HG03520 (cell line): ENCODE measurements around the gene DNAH3.
"Not testable (repeated sequence)": the region's sequence is repeated elsewhere in the genome, so short reads cannot be mapped to it uniquely, and the experiment has no call there.

Experiments
- ATAC-seq: cut with Tn5 transposase; IDR thresholded peaks from one replicate; pipeline ENCODE4 v1.9.1; 2021; ENCODE audit warnings: mild to moderate bottlenecking, moderate library complexity; ENCODE audit not compliant: unreplicated experiment

Gene DNAH3

GRCh38 chr16:20948444-20948843, 202.2 kb downstream of the DNAH3 start:
- no peak for ATAC-seq

GRCh38 chr16:20946015-20946629, 204.5 kb downstream of the DNAH3 start:
- ATAC-seq: no peak

GRCh38 chr16:20945575-20945875, 205.1 kb downstream of the DNAH3 start:
- ATAC-seq: not testable (repeated sequence)

- no peak for ATAC-seq
Observed at GRCh38 chr16:20944861-20945574, 205.6 kb downstream of the DNAH3 start.

GRCh38 chr16:20942256-20942655, 208.4 kb downstream of the DNAH3 start:
- no peak for ATAC-seq

- ATAC-seq: no peak
Observed at GRCh38 chr16:20941636-20941926, 209.1 kb downstream of the DNAH3 start.

- no peak for ATAC-seq
Observed at GRCh38 chr16:20940871-20941635, 209.6 kb downstream of the DNAH3 start.

- no peak for ATAC-seq
Observed at GRCh38 chr16:20939611-20940010, 211.0 kb downstream of the DNAH3 start.

GRCh38 chr16:20938426-20938825, 212.2 kb downstream of the DNAH3 start:
- ATAC-seq: no peak

- ATAC-seq: no peak
Observed at GRCh38 chr16:20937736-20938135, 212.9 kb downstream of the DNAH3 start.

GRCh38 chr16:20933589-20933988, 217.1 kb downstream of the DNAH3 start:
- ATAC-seq: no peak

GRCh38 chr16:20931066-20931600, 219.5 kb downstream of the DNAH3 start:
- ATAC-seq: no peak

GRCh38 chr16:20930365-20930690, 220.3 kb downstream of the DNAH3 start:
- ATAC-seq: no peak

GRCh38 chr16:20929676-20930364, 220.8 kb downstream of the DNAH3 start:
- ATAC-seq: not testable (repeated sequence)

- no peak for ATAC-seq
Observed at GRCh38 chr16:20928774-20929411, 221.8 kb downstream of the DNAH3 start.

GRCh38 chr16:20925751-20926150, 224.9 kb downstream of the DNAH3 start:
- ATAC-seq: no peak

- ATAC-seq: no peak
Observed at GRCh38 chr16:20923876-20924275, 226.8 kb downstream of the DNAH3 start.

GRCh38 chr16:20920799-20921198, 229.8 kb downstream of the DNAH3 start:
- no peak for ATAC-seq

GRCh38 chr16:20920091-20920490, 230.6 kb downstream of the DNAH3 start:
- no peak for ATAC-seq

- ATAC-seq: no peak
Observed at GRCh38 chr16:20918486-20919239, 232.0 kb downstream of the DNAH3 start.
